Omental fat pad (tissue), 4 donors: Measurements from ENCODE around the gene RAD51. TPM values are rescaled to one million over a fixed set of nuclear protein-coding genes. Genes with fewer than 3 reads are reported as not detected.

Source experiments
- ATAC-seq: fragments of 150-250 bp; one replicate; pipeline ENCODE4 v1.9.1; 2016; ENCODE audit warnings: mild to moderate bottlenecking, moderate library complexity; ENCODE audit not compliant: low FRiP score
- DNase-seq: peaks from one replicate; pipeline ENCODE4 v3.0.0-alpha.2; 2019; ENCODE audit warnings: low spot score
- CTCF ChIP-seq, 3 donors: fragments of 450-650 bp; IDR thresholded peaks; one replicate each; pipeline ENCODE4 v1.5.1; 2016 to 2017; ENCODE audit warnings: antibody characterized with exemption in 3 of 3, mild to moderate bottlenecking in 3 of 3, moderate library complexity in 2 of 3
- total RNA-seq, 4 donors: library from RNA; depleted of rRNA; stranded (reverse); fragments of >200 nt; gene quantifications; one replicate each; pipeline ENCODE4 v1.1.0, GENCODE V29; 2016

The RAD51 gene
- total RNA-seq, 4 donors from 2014 or later: 0.84 TPM; not detected in 2

GRCh38 chr15:40749151-40749630 is 54.2 kb downstream of the RAD51 start:
- no peak for TF ChIP-seq CTCF (IDR thresholded peaks at IDR 0.05)
- ATAC-seq: no peak

GRCh38 chr15:40750885-40751284 is 55.9 kb downstream of the RAD51 start:
- no peak for TF ChIP-seq CTCF (IDR thresholded peaks at IDR 0.05)
- DNase-seq (no peak), ATAC-seq (no peak)

More at GRCh38 chr15:40749151-40749630, 54.2 kb downstream of the RAD51 start:
- no peak for DNase-seq

- ATAC-seq (no peak), DNase-seq (no peak)
- no peak for TF ChIP-seq CTCF (IDR thresholded peaks at IDR 0.05)
Measured at GRCh38 chr15:40751745-40752144, 56.8 kb downstream of the RAD51 start.

- TF ChIP-seq CTCF (IDR thresholded peaks at IDR 0.05): no peak
- ATAC-seq (peak; percentile 60), DNase-seq (no peak)
Measured at GRCh38 chr15:40754574-40754882, 59.6 kb downstream of the RAD51 start.

- no peak for TF ChIP-seq CTCF (IDR thresholded peaks at IDR 0.05)
- peak; percentile 98 for ATAC-seq
- DNase-seq: peak; percentile 78
Measured at GRCh38 chr15:40754883-40755811, 60.2 kb downstream of the RAD51 start, which contains the start of gene RMDN3. TSS of gene RMDN3 (minus strand) at chr15:40755254. CDS start at chr15:40754783, 471 bp downstream.

DNA sequence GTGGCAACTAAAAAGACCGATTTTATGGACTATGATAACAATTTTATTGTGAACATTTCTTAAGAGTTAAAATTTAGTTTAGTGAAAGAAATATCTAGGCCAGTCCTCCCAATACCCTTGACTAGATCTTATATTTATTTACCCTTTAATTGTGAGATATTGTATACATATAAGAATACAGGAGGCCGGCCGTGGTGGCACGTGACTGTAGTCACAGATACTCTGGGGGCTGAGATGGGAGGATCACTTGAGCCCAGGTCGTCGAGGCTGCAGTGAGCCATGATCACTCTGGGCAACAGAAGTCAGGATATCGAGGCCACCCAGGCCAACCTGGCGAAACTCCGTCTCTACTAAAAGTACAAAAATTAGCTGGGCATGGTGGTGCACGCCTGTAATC is 60.8 kb downstream of the RAD51 start:
- no peak for DNase-seq
- no peak for ATAC-seq
- TF ChIP-seq CTCF (IDR thresholded peaks at IDR 0.05): no peak

- TF ChIP-seq CTCF (IDR thresholded peaks at IDR 0.05): no peak
- ATAC-seq (no peak), DNase-seq (no peak)
Measured at GRCh38 chr15:40756938-40757337, 62.0 kb downstream of the RAD51 start.
